HUES48 (cell line): ENCODE measurements around the gene STX18.

Source experiments
- H3K27ac ChIP-seq: one replicate; pipeline ENCODE4 v1.7.0; 2013; ENCODE audit warnings: low read depth, low read length, inconsistent platforms
- H3K27me3 ChIP-seq: 2 replicates; pipeline ENCODE4 v1.6.1; 2013; ENCODE audit warnings: mild to moderate bottlenecking, low read length; ENCODE audit not compliant: control insufficient read depth, insufficient read depth
- H3K36me3 ChIP-seq: 2 replicates; pipeline ENCODE4 v1.6.1; 2013; ENCODE audit warnings: low read length; ENCODE audit not compliant: control insufficient read depth, insufficient read depth
- H3K4me1 ChIP-seq: 2 replicates; pipeline ENCODE4 v1.6.1; 2013; ENCODE audit warnings: mild to moderate bottlenecking, low read length; ENCODE audit not compliant: control insufficient read depth, insufficient read depth
- H3K4me3 ChIP-seq: 2 replicates; pipeline ENCODE4 v1.5.1; 2013; ENCODE audit warnings: mild to moderate bottlenecking, low read depth, low read length
- H3K9ac ChIP-seq: 2 replicates; pipeline ENCODE4 v1.6.1; 2013; ENCODE audit warnings: mild to moderate bottlenecking, low read depth, low read length, moderate library complexity
- H3K9me3 ChIP-seq: 2 replicates; pipeline ENCODE4 v1.6.1; 2013; ENCODE audit warnings: low read length; ENCODE audit not compliant: control insufficient read depth, insufficient read depth

Gene STX18

GRCh38 chr4:4418676-4419390 is 123.0 kb downstream of the STX18 start:
- Histone ChIP-seq H3K27ac (no peak overlapping the region), H3K9ac (no peak overlapping the region), H3K36me3 (peaks cover 45% of the 10 kb centered on the region), H3K27me3 (no peaks in the 10 kb centered on the region), H3K9me3 (no peaks in the 10 kb centered on the region), H3K4me3 (no peak overlapping the region), H3K4me1 (peaks cover 8% of the 10 kb centered on the region)

GRCh38 chr4:4417886-4418285 is 124.0 kb downstream of the STX18 start:
- Histone ChIP-seq H3K4me3 (no peak overlapping the region), H3K36me3 (peaks cover 45% of the 10 kb centered on the region), H3K9me3 (no peaks in the 10 kb centered on the region), H3K27ac (no peak overlapping the region), H3K4me1 (no peaks in the 10 kb centered on the region; the same call in 1 of the 2 replicates), H3K27me3 (no peaks in the 10 kb centered on the region), H3K9ac (no peak overlapping the region)

- no peak overlapping the region for H3K9ac ChIP-seq
- H3K9me3 ChIP-seq, result no peaks in the 10 kb centered on the region
- no peaks in the 10 kb centered on the region for H3K27me3 ChIP-seq
- H3K4me3 ChIP-seq, result no peak overlapping the region
- H3K27ac ChIP-seq, result no peak overlapping the region
- no peaks in the 10 kb centered on the region for H3K4me1 ChIP-seq
- peaks cover 45% of the 10 kb centered on the region for H3K36me3 ChIP-seq
Measured at GRCh38 chr4:4416981-4417380, 124.9 kb downstream of the STX18 start.

GRCh38 chr4:4415806-4416805 is 125.7 kb downstream of the STX18 start:
- Histone ChIP-seq H3K9me3 (no peaks in the 10 kb centered on the region), H3K4me3 (no peak overlapping the region), H3K9ac (no peak overlapping the region), H3K27me3 (no peaks in the 10 kb centered on the region), H3K27ac (no peak overlapping the region), H3K36me3 (peaks cover 42% of the 10 kb centered on the region), H3K4me1 (no peaks in the 10 kb centered on the region)

GRCh38 chr4:4415107-4415805 is 126.6 kb downstream of the STX18 start:
- Histone ChIP-seq H3K4me1 (no peaks in the 10 kb centered on the region), H3K27me3 (no peaks in the 10 kb centered on the region), H3K9ac (no peak overlapping the region), H3K9me3 (no peaks in the 10 kb centered on the region), H3K4me3 (no peak overlapping the region), H3K36me3 (peaks cover 37% of the 10 kb centered on the region), H3K27ac (no peak overlapping the region)

- Histone ChIP-seq H3K27ac (no peak overlapping the region), H3K27me3 (no peaks in the 10 kb centered on the region), H3K9me3 (no peaks in the 10 kb centered on the region), H3K4me1 (no peaks in the 10 kb centered on the region), H3K4me3 (no peak overlapping the region), H3K36me3 (peaks cover 23% of the 10 kb centered on the region), H3K9ac (no peak overlapping the region)
Measured at GRCh38 chr4:4413806-4414205, 128.0 kb downstream of the STX18 start.

- Histone ChIP-seq H3K27ac (no peak overlapping the region), H3K4me1 (no peaks in the 10 kb centered on the region), H3K27me3 (no peaks in the 10 kb centered on the region), H3K9ac (no peak overlapping the region), H3K36me3 (peaks cover 19% of the 10 kb centered on the region), H3K4me3 (no peak overlapping the region), H3K9me3 (no peaks in the 10 kb centered on the region)
Measured at GRCh38 chr4:4413373-4413725, 128.5 kb downstream of the STX18 start.

GRCh38 chr4:4412641-4413372 is 129.0 kb downstream of the STX18 start:
- Histone ChIP-seq H3K36me3 (peaks cover 14% of the 10 kb centered on the region), H3K9ac (no peak overlapping the region), H3K27me3 (no peaks in the 10 kb centered on the region), H3K27ac (no peak overlapping the region), H3K4me1 (no peaks in the 10 kb centered on the region), H3K9me3 (no peaks in the 10 kb centered on the region), H3K4me3 (no peak overlapping the region)

GRCh38 chr4:4411906-4412305 is 129.9 kb downstream of the STX18 start:
- no peak overlapping the region for H3K9ac ChIP-seq
- H3K27me3 ChIP-seq, result no peaks in the 10 kb centered on the region
- no peak overlapping the region for H3K4me3 ChIP-seq
- no peaks in the 10 kb centered on the region for H3K4me1 ChIP-seq
- H3K9me3 ChIP-seq, result no peaks in the 10 kb centered on the region
- H3K27ac ChIP-seq, result no peak overlapping the region
- peaks cover 6% of the 10 kb centered on the region; the same call in 1 of the 2 replicates for H3K36me3 ChIP-seq

GRCh38 chr4:4410271-4410670 is 131.6 kb downstream of the STX18 start:
- H3K9ac ChIP-seq, result no peak overlapping the region
- no peak overlapping the region for H3K27ac ChIP-seq
- H3K4me3 ChIP-seq, result no peak overlapping the region
- H3K36me3 ChIP-seq, result peaks cover 4% of the 10 kb centered on the region; the same call in 1 of the 2 replicates
- H3K9me3 ChIP-seq, result no peaks in the 10 kb centered on the region
- H3K4me1 ChIP-seq, result no peaks in the 10 kb centered on the region
- no peaks in the 10 kb centered on the region for H3K27me3 ChIP-seq
